ENCODE results near the gene BRK1. TPM values are rescaled to one million over a fixed set of nuclear protein-coding genes. Genes with fewer than 3 reads are reported as not detected.
A peak's percentile ranks its signal among the peaks of the same experiment; 100 is the strongest.

Gene BRK1
- total and polyA plus RNA-seq, 9 of the 15 experiments (the other 6 are each of a cell fraction or from before 2014, with no cell fraction given), result 105 to 634 (median 250) TPM

GRCh38 chr3:10074666-10075065 is 40.8 kb upstream of the BRK1 start:
- Histone ChIP-seq H3K79me2 (ENCODE audit: control insufficient read depth, insufficient read depth, low read length) (no peaks in the 10 kb centered on the region), H3K9me1 (ENCODE audit: control insufficient read depth, insufficient read depth, low read length) (no peaks in the 10 kb centered on the region), H3K27me3 (ENCODE audit: control insufficient read depth in 2 of 2, insufficient read depth in 2 of 2, low read length in 2 of 2) (no peaks in the 10 kb centered on the region), H3K9ac (ENCODE audit: insufficient read depth in 1 of 2, low read depth in 2 of 2, low read length in 2 of 2) (no peak overlapping the region), H2AFZ (ENCODE audit: low read depth, low read length) (no peak overlapping the region), H3K4me1 (replicated peaks in 1 of 2; ENCODE audit: control insufficient read depth in 2 of 2, insufficient read depth in 2 of 2, low read length in 2 of 2) (no peaks in the 10 kb centered on the region), H3K36me3 (ENCODE audit: control insufficient read depth, insufficient read depth, low read length) (peaks cover 77% of the 10 kb centered on the region), H3K4me3 (no peak overlapping the region), H4K20me1 (replicated peaks; ENCODE audit: control insufficient read depth, insufficient read depth, low read length) (no peaks in the 10 kb centered on the region), H3K27ac (ENCODE audit: extremely low read depth, low read depth, low read length) (no peak overlapping the region), H3K9me3 (replicated peaks; ENCODE audit: control insufficient read depth, insufficient read depth, low read depth, low read length) (no peaks in the 10 kb centered on the region), H3K4me2 (ENCODE audit: insufficient read depth, low read length) (no peak overlapping the region)
- no peak for FAIRE-seq
- no peak for DNase-seq (ENCODE audit: extremely low read depth in 1 of 4, low spot score in 3 of 4)
- ATAC-seq, result no peak
- ChIA-PET POLR2A (no interaction called here), CTCF (ENCODE audit: low intra/inter-chr PET ratio) (no interaction called here)
- TF ChIP-seq HDAC6 (IDR thresholded peaks at IDR 0.05; ENCODE audit: low read depth, low read length) (no peak), SMAD4 (CRISPR knock-in tag; conservative IDR thresholded peaks at IDR 0.05) (no peak), ZNF77 (CRISPR knock-in tag; IDR thresholded peaks at IDR 0.05) (no peak), ATF3 (IDR thresholded peaks at IDR 0.05) (peak; percentile 28; the same call in 1 of the 2 replicates), ATF3 (CRISPR knock-in tag; conservative IDR thresholded peaks at IDR 0.05) (no peak), KHSRP (IDR thresholded peaks at IDR 0.05) (no peak), TRIM24 (IDR thresholded peaks at IDR 0.05) (no peak), FOXA3 (CRISPR knock-in tag; conservative IDR thresholded peaks at IDR 0.05 in 1 of 2, IDR thresholded peaks at IDR 0.05 in 1 of 2) (no peak), DDX20 (tag; IDR thresholded peaks at IDR 0.05; ENCODE audit: low read depth) (no peak), TCF15 (CRISPR knock-in tag; IDR thresholded peaks at IDR 0.05) (no peak)
- intact Hi-C loops (cut with micrococcal nuclease) (no loop called here), in situ Hi-C loops (cut with MboI) (no loop called here)
- BruUV-seq (replicated peaks), result no TSS peak

Measured in K562 (cell line).